NT2/D1 (cell line): Measurements from ENCODE around the gene CTNNAL1.

Source experiments
- YY1 ChIP-seq: IDR thresholded peaks from 2 replicates; pipeline ENCODE4 v1.6.1; 2011; ENCODE audit not compliant: insufficient read length, insufficient read depth
- ZNF274 ChIP-seq: IDR thresholded peaks from 2 replicates; pipeline ENCODE4 v1.6.1; 2011; ENCODE audit warnings: mild to moderate bottlenecking, low read depth, low read length

GRCh38 chr9:109005678-109006077 is 7.6 kb downstream of the CTNNAL1 start:
- TF ChIP-seq YY1 (no peak), ZNF274 (no peak)
